Activated T-cell treated with anti-CD3 and anti-CD28 coated beads for 4 hours (primary cell): ENCODE data around the gene LARP1.

Experiments
- DNase-seq: peaks from one replicate; pipeline ENCODE4 v3.0.0-alpha.2; 2020

LARP1 gene

GRCh38 chr5:154762700-154763099, 7.5 kb downstream of the LARP1 start:
- no peak for DNase-seq

DNA sequence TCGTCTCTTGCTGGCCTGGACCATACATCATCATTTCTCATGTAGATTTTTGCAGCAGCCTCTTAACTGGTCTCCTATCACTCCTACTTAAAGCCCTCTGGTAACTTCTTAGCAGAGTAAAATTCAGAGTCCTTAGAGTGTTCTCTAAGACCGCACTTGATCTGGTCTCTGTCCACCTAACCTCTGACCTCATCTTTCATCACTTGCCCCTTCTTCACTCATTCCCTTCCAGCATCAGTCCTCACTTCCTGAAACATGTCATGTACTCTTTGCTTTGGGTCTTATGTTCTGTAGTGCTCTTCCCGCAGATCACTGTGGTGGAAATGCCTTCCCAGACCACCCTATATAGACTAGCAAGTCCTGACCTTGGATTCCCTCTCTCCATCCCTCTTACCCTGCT, 9.8 kb downstream of the LARP1 start:
- DNase-seq, result no peak

DNA sequence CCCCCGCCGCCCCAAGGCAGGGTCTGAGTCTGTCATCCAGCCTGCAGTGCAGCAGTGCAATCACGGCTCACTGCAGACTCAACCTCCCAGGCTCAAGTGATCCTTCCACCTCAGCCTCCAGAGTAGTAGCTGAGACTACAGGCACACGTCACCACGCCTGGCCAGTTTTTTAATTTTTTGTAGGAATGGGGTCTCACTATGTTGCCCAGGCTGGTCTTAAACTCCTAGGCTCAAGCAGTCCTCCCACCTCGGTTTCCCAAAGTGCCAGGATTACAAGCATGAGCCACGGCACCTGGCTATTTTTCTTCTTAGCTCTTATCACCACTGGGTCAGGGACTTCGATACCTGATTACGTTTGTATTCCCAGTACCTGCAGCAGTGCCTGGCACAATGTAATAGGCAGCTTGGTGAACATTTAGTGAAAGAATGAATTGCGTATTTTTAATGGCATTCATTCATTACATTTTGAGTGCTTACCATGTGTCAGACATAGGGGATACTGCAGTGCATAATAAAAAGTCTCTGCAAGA, 10.3 kb downstream of the LARP1 start:
- no peak for DNase-seq

DNA sequence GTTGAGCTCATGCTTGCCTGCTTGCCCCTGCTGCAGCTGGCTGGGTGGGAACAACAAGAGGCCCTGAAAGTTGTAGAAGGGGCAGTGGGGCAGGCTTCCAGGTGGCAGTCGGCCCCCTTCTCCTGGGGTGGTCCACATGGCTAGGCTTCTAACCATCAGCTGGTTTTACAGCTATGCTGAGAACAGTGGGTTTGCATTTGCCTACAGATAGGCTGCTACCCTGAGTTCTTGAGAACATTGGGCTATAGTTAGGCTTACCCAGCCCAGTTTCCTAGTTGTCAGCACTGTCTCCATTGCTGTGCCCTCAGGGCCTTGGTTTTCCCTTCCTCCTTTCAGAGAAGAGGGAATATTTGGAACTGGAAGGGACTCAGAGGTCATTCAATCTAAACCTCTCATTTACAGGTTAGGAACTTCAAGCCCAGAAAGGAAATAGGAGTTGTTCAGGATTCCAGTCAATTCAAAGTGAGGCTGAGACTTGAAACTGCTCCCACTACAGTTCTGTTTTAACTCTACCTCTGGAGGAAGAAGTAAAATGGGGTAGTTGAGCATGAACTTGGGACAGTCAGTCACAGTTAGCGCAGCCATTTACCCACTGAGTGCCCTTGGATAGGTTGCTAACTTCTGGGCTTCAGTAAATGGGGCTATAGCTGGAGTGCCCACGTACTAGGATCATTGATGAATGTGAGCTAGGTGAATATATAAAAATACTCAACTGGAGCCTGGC, 11.5 kb downstream of the LARP1 start:
- no peak for DNase-seq

DNA sequence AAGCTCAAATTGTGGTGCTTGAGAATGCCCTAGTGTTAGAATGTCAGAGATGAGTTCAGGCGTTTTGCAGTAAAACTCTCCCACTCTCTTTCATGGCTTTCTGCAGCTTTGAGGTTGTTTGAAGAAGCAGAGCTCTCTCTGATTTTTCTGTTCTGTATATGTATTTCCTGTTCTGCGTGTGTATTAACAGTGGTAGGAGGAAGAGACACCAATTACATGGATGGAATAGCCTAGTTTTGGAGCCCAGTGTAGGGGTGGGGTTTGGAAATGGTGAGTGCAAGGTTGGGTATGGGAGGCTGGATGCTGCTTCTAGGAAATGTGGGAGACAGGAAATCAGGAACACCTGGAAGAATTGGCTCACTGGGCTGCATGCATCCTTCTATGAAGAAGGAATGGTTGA, 12.4 kb downstream of the LARP1 start:
- no peak for DNase-seq

DNA sequence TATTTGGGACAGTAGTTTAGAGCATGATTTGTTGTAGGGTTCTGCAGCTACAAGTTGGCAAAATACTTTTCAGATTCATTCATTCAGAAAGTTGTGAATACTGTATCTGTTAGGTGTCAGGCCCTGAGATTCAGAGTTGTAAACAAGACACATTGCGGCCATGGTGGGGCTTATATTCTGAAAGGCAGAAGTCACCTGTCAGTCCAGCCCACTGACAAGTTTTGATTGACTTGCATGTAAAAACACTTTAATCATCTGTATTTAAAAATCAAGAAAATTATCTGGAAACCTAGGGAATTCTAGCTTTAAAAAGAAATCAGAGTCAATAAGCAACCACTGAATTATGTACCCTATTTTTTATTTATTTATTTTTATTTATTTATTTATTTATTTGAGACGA, 13.0 kb downstream of the LARP1 start:
- no peak for DNase-seq

GRCh38 chr5:154770111-154770510, 14.9 kb downstream of the LARP1 start:
- no peak for DNase-seq

DNA sequence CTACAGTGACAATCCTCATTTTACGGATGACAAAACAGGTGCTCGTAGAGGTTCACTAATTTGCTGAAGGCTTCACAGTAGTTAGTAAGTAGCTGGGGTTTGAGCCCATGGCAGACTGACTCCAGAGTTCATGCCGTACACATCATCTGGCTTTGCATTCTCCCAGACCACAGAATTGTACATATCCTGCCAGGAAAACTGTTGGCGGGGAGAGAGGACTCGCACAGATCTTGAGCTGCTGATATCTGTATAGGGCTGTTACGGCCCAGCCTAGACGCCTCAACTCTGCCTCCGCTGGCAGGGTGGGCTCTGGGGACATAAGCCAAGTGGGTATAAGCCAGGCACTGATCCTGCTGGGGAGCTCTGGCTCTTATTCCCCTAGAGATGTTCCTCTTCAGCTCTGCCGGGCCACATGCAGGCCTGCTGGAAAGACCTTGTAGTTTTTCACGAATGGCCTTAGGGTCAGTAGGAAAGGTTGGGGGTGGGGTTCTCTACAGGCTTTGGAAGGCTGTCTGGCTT, 16.3 kb downstream of the LARP1 start:
- DNase-seq, result no peak

DNA sequence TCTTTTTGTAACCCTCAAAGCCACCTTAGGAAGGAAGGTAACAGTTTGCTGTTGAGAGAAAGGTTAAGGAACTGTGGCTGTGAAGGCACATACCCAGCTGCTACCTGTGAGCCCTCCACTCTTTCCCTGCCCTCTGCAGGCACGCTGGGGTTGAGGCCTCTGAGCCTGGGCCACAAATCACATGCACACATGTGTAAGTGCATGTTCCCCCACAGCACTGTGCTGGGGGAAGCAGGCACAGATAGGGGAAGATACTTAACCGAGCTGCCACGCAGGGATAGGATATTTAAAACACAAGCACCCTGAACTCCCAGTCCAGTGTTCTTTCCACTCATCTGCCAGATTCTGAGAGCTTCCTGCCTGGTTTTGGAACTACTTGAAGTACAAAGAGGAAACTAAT, 18.1 kb downstream of the LARP1 start:
- no peak for DNase-seq

DNA sequence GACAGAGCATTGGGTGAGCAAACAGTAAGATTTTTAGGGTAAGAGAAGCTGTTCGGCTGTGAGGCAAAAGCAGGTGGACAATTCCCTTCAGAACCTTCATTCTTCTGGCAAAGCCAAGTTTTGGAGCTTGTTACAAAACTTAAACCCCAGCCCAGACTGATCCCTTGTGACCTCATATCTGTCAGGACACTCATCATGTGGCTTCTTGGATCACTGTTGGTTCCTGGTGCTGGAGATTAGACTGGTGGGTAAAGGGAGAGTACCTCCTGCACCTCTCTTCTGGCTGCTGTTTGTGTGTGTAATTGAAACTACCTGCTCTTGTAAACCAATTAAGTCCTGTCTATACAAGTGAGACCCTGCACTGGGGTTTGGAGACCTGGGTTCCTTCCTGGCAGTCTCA, 21.0 kb downstream of the LARP1 start:
- no peak for DNase-seq

GRCh38 chr5:154778534-154778933, 23.4 kb downstream of the LARP1 start:
- no peak for DNase-seq

- DNase-seq, result no peak
These were observed 23.9 kb downstream of the LARP1 start for GRCh38 chr5:154779105-154779504.

- DNase-seq, result no peak
These were observed 25.0 kb downstream of the LARP1 start for GRCh38 chr5:154780128-154780527.

DNA sequence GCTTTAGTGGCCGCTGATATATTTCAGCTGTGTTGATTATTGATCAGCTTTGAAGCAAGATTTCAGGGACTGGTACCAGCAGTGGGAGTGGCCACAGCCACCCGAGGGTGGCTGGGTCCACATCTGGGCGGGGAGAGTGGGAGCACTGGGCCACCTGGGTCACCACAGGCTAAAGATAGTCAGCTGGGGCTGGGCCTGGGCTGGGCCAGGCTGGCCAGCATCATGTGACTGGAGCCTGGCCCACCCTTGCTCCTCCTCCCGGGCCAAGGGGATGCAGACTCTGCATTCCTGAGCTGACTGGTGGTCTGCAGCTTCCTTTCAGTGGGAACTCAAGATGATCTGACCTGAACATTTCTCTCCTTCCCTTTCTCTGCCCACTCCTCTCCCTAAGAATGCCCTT, 27.1 kb downstream of the LARP1 start:
- DNase-seq, result no peak

DNA sequence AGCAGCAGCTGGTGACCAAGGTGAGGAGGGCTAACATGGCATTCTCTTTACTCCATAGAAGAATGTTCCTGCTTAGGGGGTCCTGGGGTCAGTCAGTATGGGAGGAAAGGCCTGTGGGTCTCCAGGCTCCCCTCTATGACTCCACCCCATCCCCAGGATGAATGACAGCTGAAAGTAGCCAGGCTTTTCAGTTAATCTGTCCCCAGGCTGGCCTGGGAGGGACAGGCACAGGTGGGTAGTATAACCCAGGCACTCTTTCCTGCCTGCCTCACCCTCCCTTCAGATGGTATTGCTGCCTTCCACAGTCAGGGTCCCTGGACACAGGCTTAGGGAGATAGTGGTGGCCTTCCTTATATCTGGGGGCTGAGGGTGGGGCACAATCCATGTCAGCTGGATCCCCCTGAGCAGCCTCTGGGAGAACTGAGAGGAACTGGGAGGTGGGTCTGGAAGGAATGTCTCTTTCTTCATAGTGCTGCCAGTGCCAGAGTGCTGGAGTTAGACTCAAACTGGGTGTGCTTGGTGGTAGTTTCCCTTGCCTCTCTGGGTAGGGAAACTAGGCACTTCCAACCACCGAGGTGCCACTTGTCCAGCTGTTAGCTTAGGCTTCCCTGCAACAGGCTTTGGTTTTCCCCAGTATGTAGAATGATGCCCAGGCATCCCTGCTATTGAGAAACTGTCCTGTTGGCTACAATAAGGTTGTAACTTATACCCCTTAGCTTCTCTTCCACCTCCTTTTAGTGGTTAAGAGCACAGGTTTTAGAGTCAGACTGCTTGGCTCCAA, 27.8 kb downstream of the LARP1 start:
- no peak for DNase-seq

DNA sequence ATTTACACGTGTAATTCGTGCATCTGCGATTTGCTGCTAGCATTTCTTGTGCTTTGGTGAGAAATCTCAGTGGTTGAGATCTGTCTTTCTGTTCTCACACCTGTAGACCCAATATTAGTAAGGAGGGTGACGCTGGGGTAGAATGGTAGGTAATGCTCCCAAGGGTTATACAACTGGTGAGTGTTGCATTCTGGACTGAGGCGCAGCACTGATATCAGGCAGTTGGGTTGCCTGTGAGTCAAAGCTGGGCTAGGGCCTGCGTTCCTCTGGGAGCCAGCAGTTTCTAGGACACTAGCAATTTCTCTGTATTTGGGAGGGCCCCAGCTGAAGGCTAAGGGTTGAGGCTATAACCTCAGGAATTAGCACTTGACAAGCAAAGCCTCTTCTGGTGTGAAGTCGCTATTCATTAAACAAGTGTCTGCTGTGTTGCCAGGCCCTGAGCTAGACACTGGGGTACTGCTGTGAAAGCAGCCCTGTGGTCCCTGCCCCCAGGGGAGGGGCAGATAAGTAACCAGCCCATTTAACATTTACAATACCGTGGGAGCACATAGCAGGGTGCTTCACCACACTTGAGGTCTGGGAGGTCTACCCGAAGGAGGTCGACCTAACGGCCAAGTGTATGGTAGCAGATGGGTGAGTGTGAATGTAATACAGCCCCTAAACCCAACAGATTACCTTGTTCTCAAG, 28.7 kb downstream of the LARP1 start:
- no peak for DNase-seq

DNA sequence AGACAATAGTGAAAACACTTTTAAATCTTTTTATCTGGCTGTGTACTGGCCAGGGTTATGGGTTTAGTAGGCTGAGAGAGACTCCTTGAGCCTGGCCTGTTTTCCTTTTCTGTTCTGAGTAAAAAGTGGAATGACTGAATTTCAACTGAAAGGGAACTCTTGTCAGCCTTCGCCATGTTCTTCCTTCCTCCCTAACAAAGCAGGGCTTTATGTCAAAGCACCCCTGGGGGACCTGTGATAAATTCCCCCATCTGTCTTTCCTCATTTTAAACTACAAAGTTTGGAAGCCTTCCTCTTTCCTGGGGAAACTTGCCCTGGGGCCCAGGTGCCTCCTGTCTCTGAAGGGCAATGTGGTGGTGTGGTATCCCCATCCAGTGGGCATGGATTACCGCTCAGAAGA, 29.7 kb downstream of the LARP1 start:
- no peak for DNase-seq

DNA sequence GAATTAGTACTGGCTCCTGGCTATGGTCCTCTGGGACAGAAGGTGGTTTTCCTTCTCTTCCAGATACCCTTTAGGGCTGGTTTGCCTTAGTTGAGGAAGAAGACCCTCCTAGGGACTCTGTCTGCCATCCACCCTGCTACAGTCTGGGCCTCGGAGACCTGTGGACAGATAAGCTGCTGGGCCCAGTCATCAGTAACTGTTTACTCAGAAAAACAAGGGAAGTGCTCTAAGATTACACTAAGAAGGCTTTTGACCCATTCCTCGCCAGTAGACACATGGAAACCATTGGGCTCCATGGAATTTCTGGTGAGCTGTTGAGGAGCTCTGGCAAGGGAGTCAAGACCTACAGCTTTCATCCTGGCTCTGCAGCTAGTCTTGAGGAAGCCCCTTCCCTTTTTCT, 31.2 kb downstream of the LARP1 start:
- DNase-seq, result no peak

DNA sequence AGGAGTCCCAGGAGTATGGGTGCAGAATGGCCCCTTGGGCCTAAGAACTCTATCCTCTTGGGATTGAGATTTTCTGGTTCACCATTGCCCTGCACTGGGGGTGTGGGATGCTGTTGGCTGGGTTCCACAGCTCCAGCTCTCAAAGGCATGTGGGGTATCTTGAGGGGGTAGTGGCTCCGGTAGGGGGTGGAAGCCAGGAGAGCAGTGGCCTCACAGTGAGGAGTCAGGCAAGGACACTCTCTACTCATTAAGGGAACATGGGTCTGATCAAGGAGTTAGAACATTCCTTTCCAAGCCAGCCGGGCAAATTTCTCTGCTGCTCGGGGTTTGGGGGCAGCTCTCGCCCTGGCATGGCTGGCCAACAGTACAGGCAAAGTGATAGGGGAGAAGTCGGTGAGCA, 33.0 kb downstream of the LARP1 start:
- DNase-seq, result no peak

- no peak for DNase-seq
These were observed 36.4 kb downstream of the LARP1 start for GRCh38 chr5:154791535-154791934.

GRCh38 chr5:154793599-154794524, 38.7 kb downstream of the LARP1 start:
- no peak for DNase-seq

DNA sequence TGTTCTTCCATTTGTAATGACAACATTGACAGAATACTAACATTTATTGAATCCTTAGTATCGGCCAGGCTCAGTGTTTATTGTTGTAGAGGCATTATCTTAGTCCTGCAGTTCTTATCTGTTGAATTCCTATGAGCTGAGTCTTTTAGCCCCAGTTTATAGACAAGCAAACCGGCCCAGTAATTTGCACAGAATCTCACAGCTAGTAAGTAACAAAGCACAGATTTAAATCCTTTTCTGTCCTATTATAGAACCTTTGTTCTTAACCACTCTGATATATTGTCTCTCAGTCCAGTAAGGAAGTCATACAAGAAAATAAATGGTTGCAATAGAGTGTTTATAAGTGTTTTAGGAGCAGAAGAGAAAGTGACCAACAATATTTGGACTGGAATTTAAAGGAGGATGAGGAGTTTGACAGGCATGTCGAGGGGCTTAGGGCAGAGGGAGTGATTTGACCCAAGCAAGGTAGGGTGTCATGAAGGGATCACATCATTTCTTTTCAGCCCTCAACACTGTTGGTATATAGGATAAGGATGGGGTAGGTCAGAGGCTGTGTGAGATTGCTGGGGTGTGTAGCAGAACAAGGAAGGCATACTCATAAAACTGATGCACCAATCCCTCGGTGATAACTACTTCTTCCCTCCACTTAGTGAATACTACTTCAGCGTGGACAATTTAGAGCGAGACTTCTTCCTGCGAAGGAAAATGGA, 39.5 kb downstream of the LARP1 start:
- no peak for DNase-seq
